EL (cell line): ENCODE data around the gene GOLGA6A.
"Not testable (repeated sequence)": the region's sequence is repeated elsewhere in the genome, so short reads cannot be mapped to it uniquely, and the experiment has no call there.

ENCODE experiments used
- DNase-seq: peaks from one replicate; pipeline ENCODE4 v3.0.0-alpha.2; 2016

Gene GOLGA6A

GRCh38 chr15:74099963-74100733, 17.8 kb upstream of the GOLGA6A start:
- peak; percentile 91 for DNase-seq

GRCh38 chr15:74096753-74097474, 14.6 kb upstream of the GOLGA6A start:
- DNase-seq = not testable (repeated sequence)

- not testable (repeated sequence) for DNase-seq
Observed at GRCh38 chr15:74095610-74096009, 13.3 kb upstream of the GOLGA6A start.

- not testable (repeated sequence) for DNase-seq
Observed at GRCh38 chr15:74094567-74094966, 12.2 kb upstream of the GOLGA6A start.

DNA sequence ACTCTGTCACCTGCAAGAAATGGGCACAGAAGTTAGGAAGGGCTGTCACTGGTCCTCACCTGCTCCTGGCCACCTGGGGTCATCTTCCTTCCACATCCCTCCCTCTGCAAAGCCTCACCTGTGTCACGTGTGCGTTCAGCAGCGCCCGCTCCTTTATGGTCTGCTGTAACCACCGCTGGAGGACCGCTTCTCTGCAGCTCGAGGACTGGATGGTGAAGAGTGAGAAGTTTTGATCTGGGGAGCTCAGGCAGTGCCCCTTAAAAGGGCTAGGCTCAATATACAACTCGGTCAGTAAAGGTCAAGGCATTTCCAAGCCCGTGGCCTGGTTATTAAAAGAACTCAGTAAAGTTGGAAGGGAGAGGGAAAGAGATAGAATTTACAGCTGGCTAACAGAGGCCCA, 6.6 kb downstream of the GOLGA6A start:
- not testable (repeated sequence) for DNase-seq

DNA sequence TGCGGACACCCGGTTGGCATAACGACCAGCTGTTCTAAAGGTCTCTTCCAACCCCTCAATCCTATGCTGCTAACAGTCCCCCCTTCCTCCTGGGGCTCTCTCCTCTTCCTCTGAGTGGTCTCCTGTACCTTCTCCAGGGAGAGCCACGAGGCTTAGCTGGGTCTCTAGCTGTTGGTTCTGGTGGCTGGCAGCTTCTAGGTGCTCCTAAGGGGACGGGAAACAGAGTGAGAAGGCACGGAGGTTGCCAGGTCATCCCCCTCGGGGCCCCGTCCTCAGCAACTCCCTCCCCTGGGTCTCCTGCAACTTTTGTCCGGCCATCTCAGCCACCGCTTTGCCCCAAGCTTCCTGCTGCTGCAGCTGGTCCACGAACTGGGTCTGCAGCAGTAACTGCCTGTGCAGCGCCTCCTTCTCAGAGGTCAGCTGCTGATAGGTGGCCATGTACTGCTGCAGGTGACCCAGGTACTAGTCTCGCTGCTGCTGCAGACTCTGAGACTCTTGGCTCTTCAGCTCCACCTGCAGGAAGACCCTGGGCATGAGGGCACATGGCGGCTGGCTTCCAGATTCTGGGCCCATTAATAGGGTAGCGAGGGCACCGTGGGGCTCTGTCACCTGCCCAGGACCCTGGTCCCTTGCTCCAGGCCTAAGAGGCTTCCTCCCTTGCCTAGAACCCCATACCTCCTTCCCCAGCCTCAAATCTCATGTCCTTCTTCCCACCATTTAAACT, 9.6 kb downstream of the GOLGA6A start:
- DNase-seq = not testable (repeated sequence)

DNA sequence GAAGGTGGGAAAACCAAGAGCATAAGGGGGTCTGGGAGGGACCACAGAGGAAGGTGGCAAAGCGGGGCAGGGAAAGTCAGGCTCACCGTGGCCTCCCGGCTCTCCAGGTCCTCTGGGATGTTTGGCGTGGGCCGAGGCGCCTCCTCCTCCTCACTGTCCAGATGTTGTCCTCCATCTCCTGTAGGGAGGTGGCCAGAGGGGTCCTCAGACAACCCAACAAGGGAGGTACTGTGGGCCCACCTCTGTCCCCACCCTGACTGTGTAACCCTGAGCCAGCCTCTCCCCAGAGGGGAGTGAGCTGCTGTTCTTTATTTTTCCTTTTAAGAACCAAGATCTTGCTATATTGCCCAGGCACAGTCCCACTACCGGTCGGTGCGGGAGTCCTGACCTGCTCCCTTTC, 10.2 kb downstream of the GOLGA6A start:
- not testable (repeated sequence) for DNase-seq

DNA sequence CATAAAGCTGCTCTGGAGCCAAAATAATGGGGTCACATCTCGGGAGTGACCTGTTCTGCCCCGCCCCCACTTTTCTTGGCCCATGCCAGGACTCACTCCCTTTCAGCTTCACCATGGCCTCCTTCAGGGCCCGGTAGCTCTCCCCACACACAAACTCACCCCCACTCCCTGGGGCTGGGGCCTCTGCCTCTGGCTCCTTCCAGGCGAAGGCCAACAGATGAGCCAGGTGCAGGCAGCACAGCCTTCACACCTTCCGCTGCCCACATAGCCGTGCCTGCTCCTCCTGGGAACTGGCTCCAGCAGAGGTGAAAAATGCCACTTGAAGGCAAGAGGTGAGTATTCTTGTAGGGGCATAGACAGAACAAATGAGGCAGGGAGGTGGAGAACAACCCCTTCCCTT, 10.7 kb downstream of the GOLGA6A start:
- not testable (repeated sequence) for DNase-seq

DNA sequence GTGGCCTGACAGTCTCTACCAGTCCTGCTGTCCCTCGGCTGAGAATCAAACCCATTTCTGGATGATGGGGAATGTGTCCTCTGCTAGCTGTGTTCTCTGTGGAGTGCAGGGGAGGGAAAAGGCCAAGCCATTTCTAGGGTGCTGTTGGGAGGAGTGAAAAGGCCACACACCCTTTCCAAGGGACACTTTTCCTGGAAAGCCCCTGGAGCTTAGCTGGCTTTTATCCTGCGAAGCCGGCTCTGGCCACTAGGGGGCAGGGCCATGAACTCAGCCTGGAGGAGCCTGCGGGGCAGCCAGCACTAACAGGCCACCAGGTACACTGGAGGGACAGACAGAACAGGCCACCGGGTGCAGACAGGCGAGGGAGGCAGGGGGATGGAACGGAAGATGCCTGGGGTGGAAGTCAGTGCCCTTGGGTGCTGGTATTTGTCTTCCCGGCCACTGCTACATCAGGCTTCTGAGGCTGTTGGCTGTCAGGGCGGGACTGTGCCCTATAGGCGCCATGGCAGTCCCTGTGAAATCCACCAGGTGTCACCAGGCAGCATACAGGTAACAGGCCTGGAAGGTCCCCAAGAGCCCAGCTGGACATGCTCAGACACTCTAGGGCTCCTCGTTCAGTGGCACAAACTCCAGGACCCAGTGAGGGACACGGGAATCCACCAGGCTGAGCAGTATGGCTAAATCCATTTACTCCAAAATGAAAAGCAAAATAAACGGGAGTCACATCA, 16.5 kb downstream of the GOLGA6A start:
- DNase-seq = not testable (repeated sequence)

DNA sequence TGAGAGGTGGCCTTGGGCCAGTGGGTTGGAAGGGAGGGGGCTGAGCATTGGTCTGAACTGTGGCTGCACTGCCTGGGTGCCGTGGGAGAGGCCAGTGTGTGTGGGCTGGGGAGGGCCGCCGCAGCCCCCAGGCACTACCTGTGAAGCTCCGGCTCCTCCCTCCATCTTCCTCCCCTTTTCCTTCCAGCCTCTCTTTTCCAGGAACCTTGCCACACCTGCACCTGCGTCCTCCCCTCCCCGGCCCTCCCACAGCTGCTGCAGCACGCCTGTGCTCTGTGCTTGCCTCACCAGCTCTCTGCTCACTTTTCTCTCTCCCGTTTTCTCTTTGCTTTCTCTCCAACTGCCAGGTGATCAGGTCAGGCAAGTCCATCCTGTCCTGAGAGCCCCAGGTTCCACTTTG, 17.5 kb downstream of the GOLGA6A start:
- not testable (repeated sequence) for DNase-seq

GRCh38 chr15:74064183-74064582, 18.2 kb downstream of the GOLGA6A start:
- DNase-seq = not testable (repeated sequence)

- not testable (repeated sequence) for DNase-seq
Observed at GRCh38 chr15:74063425-74064146, 18.8 kb downstream of the GOLGA6A start.

- DNase-seq = no peak
Observed at GRCh38 chr15:74062671-74063070, 19.7 kb downstream of the GOLGA6A start.

- DNase-seq = no peak
Observed at GRCh38 chr15:74062236-74062635, 20.1 kb downstream of the GOLGA6A start.

- no peak for DNase-seq
Observed at GRCh38 chr15:74060251-74060650, 22.1 kb downstream of the GOLGA6A start.

DNA sequence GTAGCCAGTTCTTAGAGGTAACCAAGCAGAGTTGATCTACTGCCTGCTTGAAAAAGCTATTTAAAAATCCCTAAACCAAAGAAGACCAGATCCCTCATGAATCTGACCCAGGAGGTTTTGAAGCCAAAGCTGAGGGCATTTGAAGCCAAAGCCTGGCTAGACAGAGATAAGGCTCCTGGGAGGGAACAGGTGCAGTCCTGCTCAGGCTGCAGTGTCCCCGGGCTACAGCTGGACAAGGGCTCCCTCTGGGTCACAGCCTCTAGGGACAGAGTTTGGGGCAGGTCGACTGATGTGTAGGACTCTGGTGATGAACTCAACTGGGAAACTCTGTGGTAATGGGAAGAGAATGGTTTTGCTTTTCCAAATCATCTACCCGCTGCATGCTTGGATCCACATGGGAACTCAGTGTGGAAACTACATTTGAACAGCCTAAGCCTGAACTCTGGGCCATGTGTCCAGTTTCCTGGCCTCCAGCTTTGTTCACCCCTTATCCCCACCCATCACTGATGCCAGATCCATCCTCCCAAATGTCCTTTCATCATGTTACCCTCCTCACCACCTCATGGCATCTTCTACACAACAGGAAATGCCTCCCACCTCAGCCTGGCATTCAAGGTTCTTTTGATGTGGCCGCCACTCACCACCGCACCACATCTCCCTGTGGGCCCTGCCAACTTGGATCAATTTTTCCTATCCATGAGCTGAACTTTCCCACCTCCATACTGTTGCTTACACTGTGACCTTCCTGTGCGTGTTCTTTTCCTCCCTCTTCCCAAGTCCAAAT, 23.1 kb downstream of the GOLGA6A start:
- not testable (repeated sequence) for DNase-seq

- DNase-seq = not testable (repeated sequence)
Observed at GRCh38 chr15:74056330-74056729, 26.0 kb downstream of the GOLGA6A start.

DNA sequence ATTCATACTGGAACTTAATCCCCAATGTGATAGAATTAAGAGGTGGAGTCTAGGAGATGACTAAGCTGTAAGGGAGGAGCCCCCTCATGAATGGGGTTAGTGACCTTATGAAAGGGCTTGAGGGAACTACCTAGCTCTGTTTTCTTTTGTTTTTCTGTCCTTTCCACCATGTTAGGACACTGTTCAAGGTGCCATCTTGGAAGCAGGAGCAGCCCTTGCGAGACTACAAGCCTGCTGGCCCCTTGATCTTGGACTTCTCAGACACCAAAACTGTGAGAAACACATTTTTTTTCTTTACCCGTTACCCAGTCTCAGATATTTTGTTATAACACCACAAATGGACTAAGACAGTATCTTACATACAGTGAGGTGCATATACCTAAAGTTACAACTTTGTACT, 26.5 kb downstream of the GOLGA6A start:
- no peak for DNase-seq

DNA sequence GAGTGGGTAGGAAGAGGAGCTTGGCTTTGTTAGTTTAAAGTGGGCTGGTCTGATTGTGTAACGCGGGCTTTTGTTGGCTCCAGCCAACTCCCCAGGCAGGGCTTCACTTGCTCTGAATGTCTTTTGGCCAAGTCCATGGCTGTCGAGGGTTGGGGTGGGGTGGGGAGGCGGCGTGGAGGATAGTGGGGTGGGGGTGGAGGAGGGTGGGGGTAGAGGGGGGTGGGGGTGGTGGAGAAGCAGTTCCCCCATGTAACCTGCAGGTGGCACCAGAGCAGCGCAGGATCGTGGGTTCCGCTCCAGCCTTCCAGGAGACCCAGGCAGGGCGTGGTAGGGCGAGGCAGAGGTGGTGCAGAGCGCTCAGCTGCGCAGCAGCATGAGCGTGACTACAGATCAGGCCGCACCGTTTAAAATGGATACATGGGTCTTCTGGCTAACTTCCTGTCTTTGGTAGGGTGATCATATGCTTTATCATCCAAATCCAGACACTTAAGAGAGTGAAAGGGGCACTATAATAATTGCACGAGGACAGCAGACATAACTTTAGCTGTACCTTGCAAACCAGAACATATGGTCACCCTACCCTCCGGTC, 28.3 kb downstream of the GOLGA6A start:
- peak; percentile 65 for DNase-seq

DNA sequence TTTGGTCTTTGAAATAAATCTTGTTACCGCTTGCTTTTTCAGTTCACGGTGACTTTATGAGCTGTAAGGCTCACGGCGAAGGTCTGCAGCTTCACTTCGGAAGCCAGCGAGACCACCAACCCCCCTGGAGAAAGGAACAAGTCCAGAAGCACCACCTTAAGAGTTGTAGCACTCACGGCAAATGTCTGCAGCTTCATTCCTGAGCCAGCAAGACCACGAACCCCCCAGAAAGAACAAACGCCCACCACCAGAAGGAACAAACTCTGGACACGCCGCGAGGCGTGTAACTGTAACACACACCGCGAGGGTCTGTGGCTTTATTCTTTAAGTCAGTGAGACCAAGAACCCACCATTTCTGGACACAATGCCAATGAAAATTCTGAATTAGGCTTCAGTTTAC, 28.8 kb downstream of the GOLGA6A start:
- no peak for DNase-seq
